MM.1S (cell line): Measurements from ENCODE around the gene THADA.

ENCODE experiments used
- DNase-seq: peaks from one replicate; pipeline ENCODE4 v3.0.0-alpha.2; 2015
- H2AFZ ChIP-seq: fragments of 300-600 bp; sonication (generic); 2 replicates; pipeline ENCODE4 v1.6.0; 2016; ENCODE audit warnings: antibody characterized with exemption, low read length
- H3F3A ChIP-seq: fragments of 300-600 bp; sonication (generic); 2 replicates; pipeline ENCODE4 v1.6.1; 2016; ENCODE audit warnings: mild to moderate bottlenecking, antibody characterized with exemption, low read length, moderate library complexity, mixed read lengths; ENCODE audit not compliant: insufficient read depth
- H3K27ac ChIP-seq: fragments of 300-600 bp; sonication (generic); 2 replicates; pipeline ENCODE4 v1.5.1; 2016; ENCODE audit warnings: mild to moderate bottlenecking, low read length
- H3K27me3 ChIP-seq: fragments of 300-600 bp; sonication (generic); replicated peaks from 2 replicates; pipeline ENCODE4 v1.6.0; 2016; ENCODE audit warnings: low read length; ENCODE audit not compliant: insufficient read depth
- H3K36me3 ChIP-seq: fragments of 300-600 bp; sonication (generic); replicated peaks from 2 replicates; pipeline ENCODE4 v1.6.1; 2016; ENCODE audit warnings: mild to moderate bottlenecking, low read length, mixed read lengths; ENCODE audit not compliant: insufficient read depth
- H3K4me1 ChIP-seq: fragments of 300-600 bp; sonication (generic); 2 replicates; pipeline ENCODE4 v1.6.1; 2016; ENCODE audit warnings: low read length, mixed read lengths
- H3K4me2 ChIP-seq: fragments of 300-600 bp; sonication (generic); 2 replicates; pipeline ENCODE4 v1.6.0; 2016; ENCODE audit warnings: low read depth, low read length
- H3K4me3 ChIP-seq: fragments of 300-600 bp; sonication (generic); 2 replicates; pipeline ENCODE4 v1.5.1; 2016; ENCODE audit warnings: low read length, mixed read lengths
- H3K79me2 ChIP-seq: fragments of 300-600 bp; sonication (generic); 2 replicates; pipeline ENCODE4 v1.6.1; 2016; ENCODE audit warnings: mixed run types, low read length, mixed read lengths
- H3K9ac ChIP-seq: fragments of 300-600 bp; sonication (generic); 2 replicates; pipeline ENCODE4 v1.6.1; 2016; ENCODE audit warnings: low read length, mixed read lengths
- H3K9me2 ChIP-seq: fragments of 300-600 bp; sonication (generic); replicated peaks from 2 replicates; pipeline ENCODE4 v1.6.1; 2016; ENCODE audit warnings: mild to moderate bottlenecking, low read length, mixed read lengths; ENCODE audit not compliant: insufficient read depth
- H3K9me3 ChIP-seq: fragments of 300-600 bp; sonication (generic); replicated peaks from 2 replicates; pipeline ENCODE4 v1.6.1; 2016; ENCODE audit warnings: mild to moderate bottlenecking, low read length, mixed read lengths; ENCODE audit not compliant: insufficient read depth
- H4K20me1 ChIP-seq: fragments of 300-600 bp; sonication (generic); 2 replicates; pipeline ENCODE4 v1.6.1; 2016; ENCODE audit warnings: mild to moderate bottlenecking, low read length, moderate library complexity, mixed read lengths; ENCODE audit not compliant: insufficient read depth
- CTCF ChIP-seq: fragments of 300-600 bp; sonication (generic); IDR thresholded peaks from 2 replicates; pipeline ENCODE4 v1.5.1; 2016; ENCODE audit warnings: antibody characterized with exemption, low read length, mixed read lengths
- EZH2 ChIP-seq: fragments of 300-600 bp; sonication (generic); optimal IDR thresholded peaks from 2 replicates; pipeline ENCODE3; 2017; ENCODE audit warnings: low read depth, mild to moderate bottlenecking, antibody characterized with exemption, low read length, mixed read lengths
- EZH2phosphoT487 ChIP-seq: fragments of 300-600 bp; sonication (generic); IDR thresholded peaks from 2 replicates; pipeline ENCODE4 v1.6.1; 2018; ENCODE audit warnings: antibody characterized with exemption, low read length

THADA gene

GRCh38 chr2:43566461-43566729 lies 29.4 kb downstream of the THADA start:
- H3K9me3 ChIP-seq, result no peaks in the 10 kb centered on the region
- no peak overlapping the region for H3K27ac ChIP-seq
- no peaks in the 10 kb centered on the region for H3K27me3 ChIP-seq
- DNase-seq, result no peak
- TF ChIP-seq EZH2phosphoT487, result no peak
- TF ChIP-seq CTCF, result no peak
- TF ChIP-seq EZH2, result no peak
- H3F3A ChIP-seq, result 0 out of 2 replicates have a peak, but pooled peaks cover 13% of the 10 kb centered on the region
- peaks cover 15% of the 10 kb centered on the region for H3K4me1 ChIP-seq
- H2AFZ ChIP-seq, result no peak overlapping the region
- peaks cover 7% of the 10 kb centered on the region; the same call in 1 of the 2 replicates for H3K36me3 ChIP-seq
- H3K79me2 ChIP-seq, result no peaks in the 10 kb centered on the region
- H3K9me2 ChIP-seq, result no peaks in the 10 kb centered on the region
- no peak overlapping the region for H3K4me3 ChIP-seq
- no peak overlapping the region for H3K9ac ChIP-seq
- H3K4me2 ChIP-seq, result peak overlapping the region; percentile 27; the same call in 1 of the 2 replicates
- H4K20me1 ChIP-seq, result no peaks in the 10 kb centered on the region; the same call in 1 of the 2 replicates

- Histone ChIP-seq H3K4me1 (peaks cover 35% of the 10 kb centered on the region), H3K4me2 (no peak overlapping the region), H3K9me2 (no peaks in the 10 kb centered on the region), H4K20me1 (no peaks in the 10 kb centered on the region; the same call in 1 of the 2 replicates), H3K27ac (no peak overlapping the region), H3K9me3 (no peaks in the 10 kb centered on the region), H3K4me3 (no peak overlapping the region), H3K9ac (no peak overlapping the region), H3K36me3 (0 out of 2 replicates have a peak, but pooled peaks cover 7% of the 10 kb centered on the region), H3F3A (peaks cover 28% of the 10 kb centered on the region; the same call in 1 of the 2 replicates), H3K79me2 (no peaks in the 10 kb centered on the region), H3K27me3 (no peaks in the 10 kb centered on the region), H2AFZ (no peak overlapping the region)
- no peak for DNase-seq
- TF ChIP-seq EZH2, result no peak
- no peak for TF ChIP-seq EZH2phosphoT487
- no peak for TF ChIP-seq CTCF
Measured at GRCh38 chr2:43563679-43564078, 32.2 kb downstream of the THADA start.

- TF ChIP-seq EZH2 (no peak), EZH2phosphoT487 (no peak), CTCF (no peak)
- Histone ChIP-seq H3K4me2 (peak overlapping the region; percentile 47), H3K27ac (no peak overlapping the region)
Measured at GRCh38 chr2:43560231-43560547, 35.6 kb downstream of the THADA start.

More at GRCh38 chr2:43560231-43560547, 35.6 kb downstream of the THADA start:
- Histone ChIP-seq H3K9ac (no peak overlapping the region), H3K4me3 (no peak overlapping the region), H3K27me3 (no peaks in the 10 kb centered on the region), H4K20me1 (no peaks in the 10 kb centered on the region), H2AFZ (no peak overlapping the region), H3K79me2 (no peaks in the 10 kb centered on the region), H3K36me3 (0 out of 2 replicates have a peak, but pooled peaks cover 7% of the 10 kb centered on the region), H3F3A (peaks cover 20% of the 10 kb centered on the region; the same call in 1 of the 2 replicates), H3K9me3 (no peaks in the 10 kb centered on the region), H3K4me1 (peaks cover 26% of the 10 kb centered on the region), H3K9me2 (no peaks in the 10 kb centered on the region)
- DNase-seq, result no peak
